ENCODE results near the gene TPPP3.
"Not testable (repeated sequence)": the region's sequence is repeated elsewhere in the genome, so short reads cannot be mapped to it uniquely, and the experiment has no call there.

Gene TPPP3

DNA sequence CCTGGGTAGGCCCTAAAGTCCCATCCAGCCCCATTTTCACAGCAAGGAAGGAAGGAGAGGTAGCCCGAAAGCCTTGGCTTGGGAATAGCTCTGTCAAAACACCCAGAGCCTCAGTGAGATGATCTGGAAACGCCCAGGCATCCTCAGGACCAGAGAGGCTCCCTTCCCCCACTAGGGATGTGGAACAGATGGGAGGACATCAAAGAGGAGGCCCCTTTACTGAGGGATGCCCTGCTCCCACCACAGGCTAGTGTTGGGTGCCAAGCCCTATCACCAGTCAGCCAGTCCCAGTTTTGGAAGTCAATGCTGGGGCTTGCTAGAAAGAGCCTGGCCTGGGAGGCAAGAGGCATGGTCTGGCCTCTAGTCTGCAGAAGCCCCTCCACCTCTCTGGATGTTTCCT, 4.7 kb downstream of the TPPP3 start:
- DNase-seq: no peak

DNA sequence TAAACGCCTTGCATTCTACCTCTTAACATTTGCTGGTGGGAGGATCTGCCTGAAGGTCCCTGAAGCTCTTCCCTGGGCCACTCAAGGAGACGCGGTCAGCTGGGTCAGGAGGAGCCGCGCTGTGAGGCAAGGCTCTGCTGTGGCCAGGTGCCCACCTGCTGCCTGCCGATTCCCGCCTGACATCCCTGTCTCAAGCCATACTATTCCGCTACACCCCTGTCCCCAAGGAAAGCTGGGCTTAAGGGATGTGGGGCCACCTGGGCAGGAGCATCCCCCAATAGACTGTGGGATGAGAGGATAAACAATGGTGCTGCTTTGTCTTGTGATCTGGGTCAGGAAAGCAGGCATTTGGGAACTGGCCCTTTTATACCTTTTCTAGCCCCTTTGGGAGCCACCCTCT, 5.1 kb downstream of the TPPP3 start:
- DNase-seq: no peak

GRCh38 chr16:67387479-67388079, 5.7 kb downstream of the TPPP3 start:
- DNase-seq: no peak

GRCh38 chr16:67386861-67387455, 6.3 kb downstream of the TPPP3 start:
- DNase-seq: no peak

DNA sequence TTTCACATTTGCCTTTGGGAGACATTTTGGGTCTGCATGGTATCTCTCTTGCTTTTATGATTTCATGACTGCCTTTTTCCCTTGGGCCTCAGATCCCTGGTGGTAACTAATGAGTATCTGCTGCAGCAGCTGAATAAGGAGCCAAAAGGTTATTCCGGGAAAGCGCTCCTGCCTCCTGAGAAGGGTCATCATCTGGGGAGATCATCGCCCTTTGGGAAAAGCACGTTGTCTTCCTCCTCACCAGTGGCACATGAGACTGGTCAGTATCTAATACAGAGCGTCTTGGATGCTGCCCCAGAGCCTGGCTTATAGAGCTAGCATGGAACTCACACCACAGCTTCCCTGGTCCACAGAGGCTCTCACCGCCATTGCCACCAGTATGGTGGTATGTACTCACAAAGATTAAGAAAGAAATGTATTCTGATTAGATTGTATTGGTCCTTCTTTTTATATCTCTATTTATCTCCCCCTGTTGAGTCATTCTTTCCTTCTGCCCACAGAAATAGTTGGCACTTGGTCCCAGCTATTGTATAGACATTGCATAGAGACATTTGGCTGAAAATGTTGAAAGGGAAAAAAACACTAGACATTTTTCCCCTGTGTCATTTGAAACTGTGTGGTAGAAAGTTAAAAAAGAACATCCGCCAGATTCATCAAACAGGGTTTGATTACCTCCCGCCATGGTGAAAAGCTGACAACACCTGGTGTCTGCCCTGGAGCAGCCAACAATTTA, 8.4 kb downstream of the TPPP3 start:
- no peak for DNase-seq

DNA sequence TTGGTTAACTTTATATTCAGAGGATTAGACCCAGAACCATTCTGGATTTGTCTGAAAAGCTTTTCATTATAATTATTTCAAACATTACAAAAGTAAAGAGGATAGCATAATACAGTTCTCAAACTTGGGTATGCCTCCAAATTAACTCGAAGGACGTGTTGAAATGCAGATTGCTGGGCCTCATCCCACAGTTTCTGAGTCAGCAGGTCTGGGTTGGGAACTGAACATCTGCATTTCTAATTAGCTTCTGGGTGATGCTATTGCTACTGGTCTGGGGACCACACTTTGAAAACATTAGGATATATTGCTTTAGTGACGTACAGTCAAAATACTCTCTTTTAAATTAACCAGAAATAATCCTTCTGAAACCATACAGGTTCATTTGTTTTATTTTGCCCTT, 10.0 kb downstream of the TPPP3 start:
- no peak for DNase-seq

DNA sequence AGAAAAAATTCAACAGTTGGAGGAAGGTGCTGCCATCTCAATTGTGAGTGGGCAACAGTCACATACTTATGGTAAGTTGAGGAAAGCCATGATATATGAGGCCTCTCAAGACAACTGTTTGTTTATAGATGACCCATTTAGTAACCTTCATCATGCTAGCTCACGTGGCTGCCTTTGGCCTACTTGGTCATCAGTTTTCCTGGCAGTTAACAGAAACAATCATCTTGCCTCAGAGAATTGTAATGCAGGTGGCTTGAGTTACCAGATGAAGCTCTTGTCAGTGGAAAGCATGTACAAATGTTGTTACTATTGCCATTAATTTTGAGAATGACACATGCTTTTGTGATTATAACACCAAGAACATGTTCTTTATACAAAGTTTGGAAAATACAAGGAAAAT, 14.7 kb downstream of the TPPP3 start:
- no peak for DNase-seq

GRCh38 chr16:67376012-67376411, 17.3 kb downstream of the TPPP3 start:
- not testable (repeated sequence) for DNase-seq

- DNase-seq: peak; percentile 8
Measured at GRCh38 chr16:67372664-67373063, 20.6 kb downstream of the TPPP3 start.

- DNase-seq: no peak
Measured at GRCh38 chr16:67370661-67371060, 22.6 kb downstream of the TPPP3 start.

DNA sequence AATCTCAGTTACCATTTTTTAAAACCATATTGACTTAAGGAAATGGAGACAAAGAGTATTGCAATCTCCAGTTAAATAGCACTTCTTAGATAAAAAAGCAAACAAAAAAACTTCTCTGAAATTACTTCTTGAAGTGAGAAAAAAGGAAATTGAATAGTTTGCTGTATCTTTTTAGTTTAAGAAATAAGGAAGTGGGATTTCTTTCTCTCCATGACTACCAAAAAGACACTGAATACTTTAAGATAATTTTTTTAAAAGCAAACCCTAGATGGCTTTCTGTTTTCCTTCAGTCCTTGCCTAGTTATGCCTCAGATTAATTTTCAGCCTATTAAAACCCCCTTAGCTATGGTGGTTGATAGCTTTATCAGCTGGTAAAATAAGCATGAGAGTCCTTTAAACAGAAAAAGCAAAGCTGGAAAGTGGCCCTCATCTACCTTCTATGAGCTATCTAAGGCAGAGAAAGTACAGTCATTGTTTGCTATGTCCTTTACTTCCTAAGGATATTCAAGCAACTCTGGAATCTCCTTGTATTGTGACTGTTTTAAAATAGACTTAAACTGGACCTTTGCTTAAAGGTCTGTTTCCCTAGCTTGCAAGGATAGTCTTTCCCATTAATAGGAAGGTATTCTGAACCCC, 28.6 kb downstream of the TPPP3 start:
- no peak for DNase-seq

- DNase-seq: no peak
Measured at GRCh38 chr16:67361038-67361437, 32.3 kb downstream of the TPPP3 start.

GRCh38 chr16:67359540-67360269, 33.6 kb downstream of the TPPP3 start:
- not testable (repeated sequence) for DNase-seq

- no peak for DNase-seq
Measured at GRCh38 chr16:67357561-67357960, 35.7 kb downstream of the TPPP3 start.

DNA sequence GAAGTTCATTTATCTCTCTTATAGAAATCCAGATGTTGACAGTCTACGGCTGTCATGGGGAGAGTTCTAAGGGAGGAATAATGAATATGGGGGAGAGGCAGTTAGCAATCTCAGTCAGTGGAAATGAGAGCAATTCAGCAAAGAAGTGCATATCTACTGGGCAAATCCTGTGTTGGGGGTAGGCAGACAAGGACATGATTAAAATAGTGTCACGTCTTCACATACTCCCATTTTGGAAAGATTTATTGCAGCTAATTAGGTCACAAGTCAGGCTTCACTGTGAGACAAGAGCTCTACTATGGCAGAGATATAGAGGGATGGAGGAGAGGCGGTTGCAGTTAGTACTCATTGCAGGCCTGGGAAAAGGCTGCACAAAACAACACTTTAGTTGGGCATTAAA, 36.9 kb downstream of the TPPP3 start:
- DNase-seq: no peak

DNA sequence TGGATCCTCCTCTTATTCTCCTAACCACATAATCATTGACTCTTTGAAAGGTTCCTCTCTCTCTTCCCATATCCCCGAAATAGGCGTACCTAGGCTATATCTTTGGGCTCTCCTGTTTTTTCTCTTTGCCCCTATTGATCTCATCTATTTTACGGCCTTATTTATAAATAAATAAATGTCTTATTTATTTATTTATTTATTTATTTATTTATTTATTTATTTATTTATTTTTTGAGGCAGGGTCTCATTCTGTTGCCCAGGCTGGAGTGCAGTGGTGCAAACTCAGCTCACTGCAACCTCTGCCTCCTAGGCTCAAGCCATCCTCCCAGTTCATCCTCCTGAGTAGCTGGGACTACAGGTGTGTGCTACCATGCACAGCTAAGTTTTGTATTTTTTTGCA, 40.8 kb downstream of the TPPP3 start:
- DNase-seq: not testable (repeated sequence)

DNA sequence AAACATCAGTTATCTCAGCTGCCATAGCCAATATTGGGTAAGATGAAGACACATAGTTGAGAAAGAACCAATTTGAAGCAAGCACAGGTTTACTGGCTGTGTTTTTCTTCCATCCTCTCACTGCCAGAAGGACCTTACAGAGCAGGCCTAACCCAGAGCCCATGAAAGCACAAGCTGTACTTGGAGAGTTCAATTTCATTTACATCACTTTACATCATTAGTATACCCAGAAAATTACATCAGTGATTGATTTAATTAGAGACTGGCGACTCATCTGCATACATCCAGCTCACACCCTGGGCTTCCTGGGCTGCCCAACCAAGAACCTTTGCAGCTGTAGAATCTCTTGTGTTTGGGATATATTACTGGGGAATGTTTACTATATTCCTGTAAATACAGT, 43.0 kb downstream of the TPPP3 start:
- DNase-seq: no peak

- peak; percentile 27 for DNase-seq
Measured at GRCh38 chr16:67349172-67349571, 44.1 kb downstream of the TPPP3 start.

- no peak for DNase-seq
Measured at GRCh38 chr16:67346341-67346740, 47.0 kb downstream of the TPPP3 start.

GRCh38 chr16:67345401-67345800, 47.9 kb downstream of the TPPP3 start:
- no peak for DNase-seq

GRCh38 chr16:67342616-67343015, 50.7 kb downstream of the TPPP3 start:
- no peak for DNase-seq

DNA sequence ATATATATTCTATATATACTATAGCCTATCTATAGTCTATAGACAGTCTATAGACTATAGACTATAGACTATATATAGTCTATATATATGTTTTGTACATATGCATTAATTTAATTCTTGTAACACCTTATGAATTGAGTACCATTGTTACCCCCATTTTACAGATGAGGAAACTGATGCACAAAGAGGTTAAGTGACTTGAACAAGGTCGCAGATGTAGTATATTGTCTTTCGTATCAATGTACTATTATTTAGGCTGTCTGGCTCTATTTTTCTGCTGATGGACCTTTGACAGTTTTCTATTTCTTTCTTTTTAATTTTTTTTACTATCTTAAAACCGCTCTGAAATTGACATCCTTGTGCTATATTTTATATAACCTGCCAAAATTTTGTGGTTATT, 52.0 kb downstream of the TPPP3 start:
- no peak for DNase-seq

Measured in activated CD4-positive, alpha-beta T cell treated with anti-CD3 and anti-CD28 coated beads, Interleukin-2, amount 50 U/mL, for 16 hours (primary cell).